Skeletal muscle satellite cell (primary cell): ENCODE measurements around the gene BCR.

Experiments
- H3K27me3 ChIP-seq: 2 replicates; pipeline ENCODE4 v1.7.0; 2013; ENCODE audit warnings: low read length; ENCODE audit not compliant: control insufficient read depth, insufficient read depth
- H3K36me3 ChIP-seq: 2 replicates; pipeline ENCODE4 v1.7.0; 2013; ENCODE audit warnings: mild to moderate bottlenecking, control low read depth, low read length; ENCODE audit not compliant: insufficient read depth
- H3K4me1 ChIP-seq: 2 replicates; pipeline ENCODE4 v1.7.0; 2013; ENCODE audit warnings: low read length; ENCODE audit not compliant: control insufficient read depth, insufficient read depth
- H3K4me2 ChIP-seq: 2 replicates; pipeline ENCODE4 v1.7.0; 2013; ENCODE audit warnings: mild to moderate bottlenecking, low read length
- H3K4me3 ChIP-seq: 2 replicates; pipeline ENCODE4 v1.7.0; 2013; ENCODE audit warnings: low read length
- H3K9ac ChIP-seq: 2 replicates; pipeline ENCODE4 v1.7.0; 2013; ENCODE audit warnings: mild to moderate bottlenecking, low read depth, low read length, moderate library complexity
- H3K9me3 ChIP-seq: replicated peaks from 2 replicates; pipeline ENCODE4 v1.7.0; 2013; ENCODE audit warnings: mild to moderate bottlenecking, control low read depth, low read length

The BCR gene

GRCh38 chr22:23180893-23181720 lies 798 bp downstream of the BCR start:
- Histone ChIP-seq H3K4me3 (peak overlapping the region; percentile 74), H3K9me3 (peaks cover 4% of the 10 kb centered on the region), H3K27me3 (no peaks in the 10 kb centered on the region), H3K36me3 (peaks cover 7% of the 10 kb centered on the region), H3K9ac (peak overlapping the region; percentile 58), H3K4me2 (peak overlapping the region; percentile 77), H3K4me1 (peaks cover 43% of the 10 kb centered on the region)

- H3K4me1 ChIP-seq: peaks cover 43% of the 10 kb centered on the region
Measured at GRCh38 chr22:23181721-23182308, 1.5 kb downstream of the BCR start.

DNA sequence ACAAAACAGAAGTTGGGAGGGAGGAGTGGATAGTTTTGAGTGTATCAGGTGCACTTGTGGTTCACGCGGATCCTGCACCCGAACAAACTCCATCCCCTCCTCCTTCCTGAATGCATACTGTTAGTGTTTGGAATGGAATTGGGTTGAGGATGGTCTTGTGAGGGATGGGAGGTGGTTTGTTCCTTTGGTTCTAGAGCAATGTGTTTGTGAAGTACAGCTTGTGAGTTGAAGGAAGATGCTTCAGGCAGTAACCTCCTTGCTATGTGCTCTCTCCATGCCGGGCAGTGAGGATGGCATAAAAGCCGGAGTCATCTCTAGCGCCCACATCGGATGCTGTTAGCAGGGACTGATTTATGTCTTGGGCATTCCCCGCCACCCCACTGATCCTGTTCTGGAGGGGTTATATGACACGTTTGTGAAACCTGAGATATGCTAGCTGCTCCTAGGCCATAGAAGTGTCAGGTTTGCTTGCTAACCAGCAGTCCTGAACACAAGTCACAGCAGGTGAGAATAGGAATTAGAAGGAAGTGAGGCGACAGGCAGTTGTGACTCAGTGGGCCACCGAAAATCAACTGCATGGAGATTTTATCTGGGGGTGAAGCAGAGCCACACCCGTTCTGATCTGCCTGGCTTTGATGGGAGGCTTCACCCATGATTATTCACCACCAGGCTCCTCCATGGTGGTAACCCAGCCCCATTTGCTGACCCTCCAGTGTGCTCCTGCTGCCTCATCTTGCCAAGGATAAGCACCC lies 2.2 kb downstream of the BCR start:
- no peak overlapping the region for H3K9ac ChIP-seq

More at GRCh38 chr22:23181721-23182308, 1.5 kb downstream of the BCR start:
- Histone ChIP-seq H3K9me3 (no peaks in the 10 kb centered on the region), H3K9ac (no peak overlapping the region), H3K36me3 (peaks cover 7% of the 10 kb centered on the region), H3K4me3 (peak overlapping the region; percentile 74), H3K27me3 (no peaks in the 10 kb centered on the region), H3K4me2 (peak overlapping the region; percentile 77)

DNA sequence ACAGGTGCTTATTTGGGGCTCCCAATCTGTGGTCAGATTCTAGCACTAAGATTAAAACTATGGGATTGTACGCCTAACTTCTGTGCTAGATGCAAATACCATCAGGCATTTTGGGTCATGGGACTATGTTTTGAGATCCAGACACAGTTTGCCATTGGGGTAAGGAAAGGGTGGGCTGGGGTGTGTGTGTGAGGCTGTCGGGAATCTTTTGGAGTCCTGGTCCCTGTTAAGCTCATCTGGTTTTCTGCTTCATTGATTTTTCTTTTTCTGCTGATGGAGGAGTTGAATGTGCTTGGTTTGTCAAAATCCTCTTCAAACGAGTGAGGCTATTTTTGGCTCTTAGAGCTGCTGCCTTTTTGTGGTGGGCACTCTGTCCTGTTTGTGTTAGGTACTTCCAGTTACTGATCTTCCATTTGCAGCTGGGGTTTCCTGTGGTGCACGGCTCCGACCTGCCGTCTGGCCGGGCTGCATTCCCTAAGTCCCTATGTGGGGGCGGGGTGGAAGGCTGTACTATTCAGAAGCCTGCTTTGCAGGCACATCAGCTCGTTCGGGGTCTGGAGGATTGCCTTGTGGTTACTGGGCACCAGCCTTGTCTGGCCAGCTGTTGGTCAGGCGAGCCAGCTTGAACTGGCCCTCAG lies 2.9 kb downstream of the BCR start:
- no peak overlapping the region for H3K9ac ChIP-seq
- no peaks in the 10 kb centered on the region for H3K27me3 ChIP-seq
- peaks cover 7% of the 10 kb centered on the region for H3K36me3 ChIP-seq
- peak overlapping the region; percentile 74 for H3K4me3 ChIP-seq
- H3K9me3 ChIP-seq: no peaks in the 10 kb centered on the region
- H3K4me2 ChIP-seq: peak overlapping the region; percentile 77
- peaks cover 50% of the 10 kb centered on the region for H3K4me1 ChIP-seq

More for the DNA sequence above, 2.2 kb downstream of the BCR start:
- Histone ChIP-seq H3K4me2 (peak overlapping the region; percentile 77), H3K4me1 (peaks cover 43% of the 10 kb centered on the region), H3K27me3 (no peaks in the 10 kb centered on the region), H3K36me3 (peaks cover 7% of the 10 kb centered on the region), H3K9me3 (no peaks in the 10 kb centered on the region), H3K4me3 (peak overlapping the region; percentile 74)

- Histone ChIP-seq H3K9ac (no peak overlapping the region), H3K4me2 (peak overlapping the region; percentile 77), H3K4me1 (peaks cover 48% of the 10 kb centered on the region), H3K9me3 (no peaks in the 10 kb centered on the region), H3K36me3 (peaks cover 7% of the 10 kb centered on the region), H3K4me3 (no peak overlapping the region), H3K27me3 (no peaks in the 10 kb centered on the region)
Measured at GRCh38 chr22:23184100-23184763, 3.9 kb downstream of the BCR start.

DNA sequence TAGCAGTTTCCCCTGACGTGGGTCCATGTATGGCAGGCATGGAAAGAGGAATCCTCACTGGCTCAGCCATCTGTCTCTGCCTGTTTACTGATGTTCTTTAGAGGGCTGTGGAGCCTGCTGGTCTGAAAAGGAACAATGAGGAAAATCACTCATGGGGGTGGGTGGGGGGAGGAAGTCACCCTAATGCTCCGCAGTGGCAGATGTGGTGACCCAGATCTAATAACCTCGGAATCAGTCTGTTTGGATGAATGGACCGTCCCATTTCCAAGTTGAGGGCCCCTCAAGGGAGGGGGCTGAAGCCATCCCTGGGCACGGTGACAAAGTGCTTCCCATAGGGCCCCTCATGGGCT lies 4.4 kb downstream of the BCR start:
- H3K9ac ChIP-seq: no peak overlapping the region
- no peak overlapping the region for H3K4me2 ChIP-seq
- H3K4me3 ChIP-seq: no peak overlapping the region
- H3K36me3 ChIP-seq: peaks cover 7% of the 10 kb centered on the region
- H3K27me3 ChIP-seq: no peaks in the 10 kb centered on the region
- peaks cover 43% of the 10 kb centered on the region for H3K4me1 ChIP-seq
- no peaks in the 10 kb centered on the region for H3K9me3 ChIP-seq

DNA sequence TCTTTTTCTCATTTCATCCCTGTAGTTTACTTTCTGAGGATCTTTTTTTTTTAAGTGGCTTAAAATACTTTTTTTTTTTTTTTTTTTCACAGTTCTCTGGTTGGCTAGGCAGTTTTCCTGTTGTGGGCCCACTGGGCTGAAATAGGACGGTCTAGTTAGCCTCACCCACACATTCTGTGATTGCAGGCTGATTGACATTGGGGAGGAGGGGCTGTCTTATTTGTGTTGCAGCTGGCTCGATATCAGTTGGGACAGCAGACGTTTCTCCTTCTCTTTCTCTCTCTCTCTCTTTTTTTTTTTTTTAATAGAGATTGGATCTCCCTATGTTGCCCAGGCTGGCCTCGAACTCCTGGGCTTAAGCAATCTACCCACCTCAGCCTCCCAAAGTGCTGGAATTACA lies 6.9 kb downstream of the BCR start:
- Histone ChIP-seq H3K9ac (no peak overlapping the region), H3K27me3 (no peaks in the 10 kb centered on the region), H3K4me2 (no peak overlapping the region), H3K4me3 (no peak overlapping the region), H3K36me3 (peaks cover 3% of the 10 kb centered on the region), H3K4me1 (peaks cover 29% of the 10 kb centered on the region), H3K9me3 (no peaks in the 10 kb centered on the region)

DNA sequence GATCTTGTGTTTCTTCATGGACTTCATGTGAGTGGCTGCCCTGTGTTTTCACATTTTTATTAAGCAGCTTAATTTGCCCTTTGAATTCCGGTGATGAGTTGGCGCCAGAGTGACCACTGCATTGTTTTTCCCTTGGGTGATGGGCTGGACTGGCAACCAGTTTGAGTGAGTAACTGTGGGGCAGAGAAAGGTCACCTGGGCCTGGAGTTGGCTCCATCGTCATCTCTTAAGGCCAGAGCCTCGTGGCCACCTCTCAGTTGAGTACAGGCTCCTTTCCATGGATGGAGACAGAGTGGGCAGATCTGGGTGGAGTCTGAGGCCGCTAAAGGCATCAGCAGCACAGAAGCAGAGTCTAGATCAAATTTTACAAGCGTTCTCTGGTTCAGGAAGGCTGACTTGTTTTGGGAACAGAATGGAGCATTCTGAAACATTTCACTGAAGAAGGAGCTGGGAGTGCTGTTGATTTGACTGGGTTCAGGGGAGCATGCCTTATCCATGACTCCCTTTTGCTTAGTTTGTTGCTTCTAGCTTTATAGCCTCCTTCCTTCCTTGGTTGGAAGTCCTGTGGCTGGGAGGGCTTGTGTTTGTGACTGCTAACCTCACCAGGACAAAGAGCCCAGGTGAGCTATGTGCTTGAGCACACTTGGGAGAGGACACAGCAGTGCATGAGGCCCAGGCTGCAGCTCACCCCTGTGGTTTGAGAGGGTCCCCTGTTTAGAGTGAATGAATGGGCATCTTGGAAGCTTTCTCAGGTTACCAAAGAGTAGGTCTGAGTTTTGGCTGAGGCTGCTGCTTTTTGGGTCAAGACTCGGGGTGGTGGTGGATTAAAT lies 7.8 kb downstream of the BCR start:
- Histone ChIP-seq H3K4me2 (peak overlapping the region; percentile 13), H3K9ac (no peak overlapping the region), H3K4me3 (no peak overlapping the region), H3K9me3 (no peaks in the 10 kb centered on the region), H3K36me3 (peaks cover 3% of the 10 kb centered on the region), H3K4me1 (peaks cover 20% of the 10 kb centered on the region), H3K27me3 (no peaks in the 10 kb centered on the region)

GRCh38 chr22:23190526-23190925 lies 10.2 kb downstream of the BCR start:
- H3K4me1 ChIP-seq: peaks cover 18% of the 10 kb centered on the region
- no peak overlapping the region for H3K4me2 ChIP-seq
- no peaks in the 10 kb centered on the region for H3K36me3 ChIP-seq
- no peaks in the 10 kb centered on the region for H3K27me3 ChIP-seq
- H3K9ac ChIP-seq: no peak overlapping the region
- H3K9me3 ChIP-seq: no peaks in the 10 kb centered on the region
- no peak overlapping the region for H3K4me3 ChIP-seq

- no peak overlapping the region for H3K4me3 ChIP-seq
- no peaks in the 10 kb centered on the region for H3K9me3 ChIP-seq
- H3K27me3 ChIP-seq: no peaks in the 10 kb centered on the region
- H3K36me3 ChIP-seq: no peaks in the 10 kb centered on the region
- no peak overlapping the region for H3K9ac ChIP-seq
- no peak overlapping the region for H3K4me2 ChIP-seq
- peaks cover 18% of the 10 kb centered on the region for H3K4me1 ChIP-seq
Measured at GRCh38 chr22:23192133-23192532, 11.8 kb downstream of the BCR start.
